GM12801 (cell line): ENCODE results near the gene ALX4.

ENCODE experiments used
- TF ChIP-seq, protein P1 (sequence below): IDR thresholded peaks from one replicate; pipeline ENCODE4 v1.5.1; 2011; ENCODE audit warnings: control low read depth; ENCODE audit not compliant: insufficient read length; ENCODE audit errors: extremely low read depth

ALX4 gene

DNA sequence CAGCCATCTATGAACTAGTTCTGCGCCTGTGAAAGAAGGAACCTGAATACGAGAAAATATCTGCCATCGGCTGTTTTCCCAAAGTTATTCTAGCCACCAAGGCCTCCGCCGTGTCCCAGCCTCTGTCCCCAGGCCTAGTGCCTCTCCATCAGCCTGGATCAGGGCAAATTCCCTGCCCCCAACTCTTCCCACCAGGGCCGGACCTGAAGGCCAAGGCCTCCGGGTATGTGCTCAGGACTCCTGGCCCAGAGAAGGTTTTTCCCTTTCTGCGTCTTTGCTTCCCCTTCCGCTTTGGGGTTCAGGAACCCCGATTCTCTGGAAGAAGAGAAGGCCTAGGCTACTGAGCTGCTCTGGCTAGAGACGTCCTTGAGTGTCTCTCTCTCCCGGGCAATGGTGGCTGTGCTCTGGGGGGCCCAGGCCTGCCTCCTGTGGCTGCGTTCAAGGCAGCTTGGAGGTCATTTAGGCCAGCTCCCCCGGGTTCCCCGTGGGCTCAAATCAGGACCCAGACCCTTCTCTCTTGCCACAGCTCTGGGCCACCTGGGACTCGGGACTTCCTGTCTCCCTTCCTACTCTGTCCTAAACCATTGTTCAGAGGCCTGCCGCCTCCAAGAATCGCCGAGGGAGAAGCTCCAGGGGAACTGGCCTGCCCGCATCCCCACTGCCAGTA, 1.6 kb downstream of the ALX4 start:
- TF ChIP-seq, protein P1, sequence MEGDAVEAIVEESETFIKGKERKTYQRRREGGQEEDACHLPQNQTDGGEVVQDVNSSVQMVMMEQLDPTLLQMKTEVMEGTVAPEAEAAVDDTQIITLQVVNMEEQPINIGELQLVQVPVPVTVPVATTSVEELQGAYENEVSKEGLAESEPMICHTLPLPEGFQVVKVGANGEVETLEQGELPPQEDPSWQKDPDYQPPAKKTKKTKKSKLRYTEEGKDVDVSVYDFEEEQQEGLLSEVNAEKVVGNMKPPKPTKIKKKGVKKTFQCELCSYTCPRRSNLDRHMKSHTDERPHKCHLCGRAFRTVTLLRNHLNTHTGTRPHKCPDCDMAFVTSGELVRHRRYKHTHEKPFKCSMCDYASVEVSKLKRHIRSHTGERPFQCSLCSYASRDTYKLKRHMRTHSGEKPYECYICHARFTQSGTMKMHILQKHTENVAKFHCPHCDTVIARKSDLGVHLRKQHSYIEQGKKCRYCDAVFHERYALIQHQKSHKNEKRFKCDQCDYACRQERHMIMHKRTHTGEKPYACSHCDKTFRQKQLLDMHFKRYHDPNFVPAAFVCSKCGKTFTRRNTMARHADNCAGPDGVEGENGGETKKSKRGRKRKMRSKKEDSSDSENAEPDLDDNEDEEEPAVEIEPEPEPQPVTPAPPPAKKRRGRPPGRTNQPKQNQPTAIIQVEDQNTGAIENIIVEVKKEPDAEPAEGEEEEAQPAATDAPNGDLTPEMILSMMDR, result no peak

GRCh38 chr11:44307340-44308099, 2.4 kb downstream of the ALX4 start:
- TF ChIP-seq, protein P1, result no peak

DNA sequence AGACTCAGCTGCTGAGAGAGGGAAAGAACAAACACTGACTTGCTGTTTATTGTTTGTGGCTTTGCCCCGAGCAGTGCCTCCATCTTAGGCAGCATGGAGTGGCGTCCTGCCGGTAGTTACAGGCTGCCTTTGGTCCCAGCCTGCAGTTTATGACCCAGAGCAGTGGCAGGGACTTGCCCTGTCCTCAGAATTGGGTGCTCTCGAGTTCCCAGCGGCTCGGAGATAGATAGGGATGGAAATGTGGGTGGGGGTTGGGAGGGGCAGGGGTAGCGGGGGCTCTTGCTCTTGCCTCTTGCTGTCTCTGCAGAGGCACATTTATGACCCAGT, 3.1 kb downstream of the ALX4 start:
- TF ChIP-seq, protein P1, result no peak

DNA sequence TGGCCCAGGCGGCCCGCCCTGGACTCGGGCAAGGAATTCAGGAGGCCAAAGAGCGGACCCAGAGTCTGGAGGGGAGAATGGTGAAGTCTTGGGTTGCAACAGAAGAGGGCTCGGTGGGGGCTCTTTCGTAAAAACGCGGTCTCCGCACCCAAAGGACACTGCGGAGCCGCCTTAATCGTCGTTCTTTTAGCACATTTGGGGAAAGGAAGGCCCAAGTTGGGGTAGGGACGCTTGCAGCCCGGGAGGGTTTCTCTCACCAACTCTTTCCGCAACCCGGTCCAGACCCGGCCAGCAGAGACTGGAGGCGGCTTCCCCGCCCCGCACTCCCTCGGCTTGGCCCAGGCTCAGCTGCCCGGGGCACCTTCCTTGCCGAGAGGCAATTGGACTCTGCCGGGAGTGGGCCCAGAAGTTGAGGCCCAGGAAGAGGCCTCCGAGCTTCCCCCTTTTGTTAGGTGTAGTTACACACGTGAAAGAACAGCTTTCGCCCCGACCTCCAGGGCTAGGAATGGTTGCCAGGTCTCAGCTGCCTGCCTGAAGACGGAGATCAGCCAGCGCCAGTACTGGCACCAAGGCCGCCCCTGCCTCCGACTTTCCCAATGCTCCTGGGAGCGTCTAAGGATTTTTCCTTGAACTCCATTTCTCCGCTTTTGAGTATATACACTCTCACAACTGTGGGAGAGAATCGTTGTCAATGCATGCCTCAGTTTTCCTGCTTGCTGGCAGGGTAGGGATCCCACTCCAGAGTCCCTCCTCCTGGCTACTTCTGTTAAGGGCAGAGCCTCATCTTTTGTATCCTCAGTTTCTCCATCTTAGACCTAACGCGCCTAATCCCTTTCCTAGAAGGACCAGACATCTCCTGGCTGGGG, 3.7 kb downstream of the ALX4 start:
- TF ChIP-seq, protein P1, result no peak

- TF ChIP-seq, protein P1, result no peak
Observed at GRCh38 chr11:44305470-44306051, 4.4 kb downstream of the ALX4 start.

DNA sequence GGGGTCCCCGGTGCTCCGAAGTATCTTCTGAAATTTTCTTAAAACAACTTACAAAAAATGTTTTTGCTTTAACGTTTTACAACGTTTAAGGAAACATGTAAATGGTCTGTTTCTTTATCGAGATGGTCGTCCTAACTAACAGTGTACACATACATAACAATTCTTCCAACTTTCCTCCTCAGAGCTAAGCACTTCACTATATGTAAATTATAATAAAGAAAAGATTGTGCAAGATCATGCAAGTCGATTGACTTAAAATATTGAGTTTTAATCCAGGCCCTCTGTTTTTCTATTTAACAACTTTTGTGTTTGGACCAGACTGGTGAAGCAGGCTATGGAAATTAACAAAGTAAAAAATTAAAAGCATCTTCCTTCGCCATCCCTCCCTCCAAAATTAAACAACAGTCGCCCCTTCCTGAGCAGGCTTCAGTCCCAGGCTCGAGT, 4.9 kb downstream of the ALX4 start:
- TF ChIP-seq, protein P1, result no peak
